ENCODE results near the gene RGMA.
"Not testable (repeated sequence)": the region's sequence is repeated elsewhere in the genome, so short reads cannot be mapped to it uniquely, and the experiment has no call there.

RGMA gene

GRCh38 chr15:93044301-93045190 lies 44.5 kb downstream of the RGMA start:
- H3K4me3 ChIP-seq (ENCODE audit: low read length): no peak overlapping the region
- no peaks in the 10 kb centered on the region for H3K27me3 ChIP-seq (ENCODE audit: control insufficient read depth, insufficient read depth, low read length)
- H3K9me3 ChIP-seq (ENCODE audit: control insufficient read depth, low read depth, low read length): no peaks in the 10 kb centered on the region
- H3K36me3 ChIP-seq (ENCODE audit: control insufficient read depth, low read depth, low read length): peaks cover 52% of the 10 kb centered on the region
- H3K9ac ChIP-seq (ENCODE audit: low read length): no peak overlapping the region
- H3K4me1 ChIP-seq (ENCODE audit: control insufficient read depth, low read depth, low read length): no peaks in the 10 kb centered on the region
- no peak overlapping the region for H3K27ac ChIP-seq (ENCODE audit: low read length)

DNA sequence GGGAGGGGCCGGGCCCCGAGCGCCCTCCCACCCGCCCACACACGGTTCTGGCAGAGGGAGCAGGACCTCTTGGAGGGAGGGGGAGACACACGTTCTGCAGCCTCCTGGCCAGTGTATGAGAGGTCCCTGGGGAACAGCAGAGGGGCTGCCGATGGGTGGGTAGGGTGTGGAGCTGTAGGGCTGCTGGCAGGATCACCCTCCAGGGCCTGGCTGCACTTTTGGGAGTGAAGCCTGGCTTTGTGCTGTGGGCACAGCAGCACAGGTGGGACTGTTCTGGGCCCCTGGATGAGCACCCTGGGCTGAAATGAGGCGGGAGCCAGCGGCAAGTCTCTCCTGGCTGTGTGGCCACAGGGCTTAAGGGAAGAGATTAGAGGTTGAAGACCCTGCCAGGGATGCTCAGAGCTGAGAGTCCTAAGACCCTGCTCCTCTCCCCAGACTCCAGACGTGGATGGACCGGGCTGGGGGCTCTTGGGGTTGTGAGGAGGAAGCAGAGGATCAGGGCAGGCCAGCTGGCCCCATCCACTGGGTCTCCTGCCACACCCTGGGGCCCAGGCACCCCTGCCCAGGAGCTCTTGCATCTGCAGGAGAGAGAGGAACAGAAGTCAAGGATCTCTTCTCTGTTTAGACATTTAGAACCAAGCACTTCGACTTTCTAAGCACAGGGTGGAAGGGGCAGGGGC lies 45.2 kb downstream of the RGMA start:
- Histone ChIP-seq H3K36me3 (ENCODE audit: control insufficient read depth, low read depth, low read length) (peaks cover 46% of the 10 kb centered on the region), H3K4me3 (ENCODE audit: low read length) (no peak overlapping the region), H3K27ac (ENCODE audit: low read length) (no peak overlapping the region), H3K27me3 (ENCODE audit: control insufficient read depth, insufficient read depth, low read length) (no peaks in the 10 kb centered on the region), H3K4me1 (ENCODE audit: control insufficient read depth, low read depth, low read length) (no peaks in the 10 kb centered on the region), H3K9ac (ENCODE audit: low read length) (no peak overlapping the region), H3K9me3 (ENCODE audit: control insufficient read depth, low read depth, low read length) (no peaks in the 10 kb centered on the region)

DNA sequence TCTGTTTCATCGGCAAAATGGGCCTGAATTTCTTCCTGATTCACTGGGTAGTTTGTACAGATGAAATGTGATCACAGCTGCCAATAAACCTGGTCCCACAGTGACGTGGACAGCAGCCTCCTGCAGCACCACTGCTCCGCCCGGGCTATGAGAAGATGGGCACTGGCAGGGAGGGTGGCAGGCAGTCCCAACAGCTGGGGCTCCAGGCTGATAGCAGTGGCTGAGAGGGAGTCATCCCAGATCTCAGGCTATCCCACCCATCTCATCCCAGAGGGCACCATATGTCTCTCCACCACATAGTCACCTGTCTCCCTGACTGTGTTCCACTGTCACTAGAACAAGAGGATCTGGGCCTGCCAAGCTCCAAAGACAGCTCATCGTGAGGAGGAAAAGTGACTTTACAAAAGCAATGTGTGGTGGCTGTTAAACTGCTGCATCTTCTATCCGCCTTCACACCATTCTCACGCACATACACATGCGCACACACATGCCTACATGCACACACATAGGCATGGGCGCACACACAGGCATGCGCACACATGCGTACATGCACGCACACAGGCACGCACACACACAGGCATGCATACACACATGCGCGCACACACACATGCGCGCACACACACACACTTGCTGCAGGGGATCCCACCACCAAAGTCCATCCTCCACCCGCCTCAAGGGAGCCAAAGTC lies 46.2 kb downstream of the RGMA start:
- Histone ChIP-seq H3K4me1 (ENCODE audit: control insufficient read depth, low read depth, low read length) (no peaks in the 10 kb centered on the region), H3K36me3 (ENCODE audit: control insufficient read depth, low read depth, low read length) (peaks cover 39% of the 10 kb centered on the region), H3K4me3 (ENCODE audit: low read length) (no peak overlapping the region), H3K9ac (ENCODE audit: low read length) (no peak overlapping the region), H3K9me3 (ENCODE audit: control insufficient read depth, low read depth, low read length) (no peaks in the 10 kb centered on the region), H3K27ac (ENCODE audit: low read length) (no peak overlapping the region), H3K27me3 (ENCODE audit: control insufficient read depth, insufficient read depth, low read length) (no peaks in the 10 kb centered on the region)

- Histone ChIP-seq H3K27ac (ENCODE audit: low read length) (no peak overlapping the region), H3K4me1 (ENCODE audit: control insufficient read depth, low read depth, low read length) (no peaks in the 10 kb centered on the region), H3K27me3 (ENCODE audit: control insufficient read depth, insufficient read depth, low read length) (no peaks in the 10 kb centered on the region), H3K4me3 (ENCODE audit: low read length) (no peak overlapping the region), H3K9me3 (ENCODE audit: control insufficient read depth, low read depth, low read length) (no peaks in the 10 kb centered on the region), H3K9ac (ENCODE audit: low read length) (no peak overlapping the region), H3K36me3 (ENCODE audit: control insufficient read depth, low read depth, low read length) (peaks cover 33% of the 10 kb centered on the region)
These were observed 46.8 kb downstream of the RGMA start for GRCh38 chr15:93042211-93042610.

DNA sequence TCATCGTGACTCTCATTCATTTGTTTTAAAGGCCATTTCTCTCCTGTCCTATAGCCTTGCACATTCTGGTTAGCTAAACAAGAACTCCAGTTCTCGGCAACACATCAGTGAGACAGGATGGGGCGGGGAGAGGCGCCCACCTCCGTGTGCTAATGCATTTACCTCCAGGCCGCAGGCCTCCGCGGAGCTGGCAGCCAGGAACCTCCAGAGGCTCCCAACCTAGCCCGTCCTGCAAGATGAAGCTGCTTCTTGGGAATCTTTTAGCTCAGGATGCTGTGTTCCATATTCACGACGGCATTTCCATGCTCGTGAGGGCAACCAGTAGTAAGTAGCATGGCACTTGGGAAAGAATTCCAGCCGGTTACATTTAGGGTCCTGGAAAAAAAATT lies 47.9 kb downstream of the RGMA start:
- no peak overlapping the region for H3K9ac ChIP-seq (ENCODE audit: low read length)
- peaks cover 22% of the 10 kb centered on the region for H3K36me3 ChIP-seq (ENCODE audit: control insufficient read depth, low read depth, low read length)
- H3K4me3 ChIP-seq (ENCODE audit: low read length): no peak overlapping the region
- no peak overlapping the region for H3K27ac ChIP-seq (ENCODE audit: low read length)
- H3K9me3 ChIP-seq (ENCODE audit: control insufficient read depth, low read depth, low read length): no peaks in the 10 kb centered on the region
- no peaks in the 10 kb centered on the region for H3K4me1 ChIP-seq (ENCODE audit: control insufficient read depth, low read depth, low read length)
- no peaks in the 10 kb centered on the region for H3K27me3 ChIP-seq (ENCODE audit: control insufficient read depth, insufficient read depth, low read length)

GRCh38 chr15:93040288-93041158 lies 48.5 kb downstream of the RGMA start:
- H3K27ac ChIP-seq (ENCODE audit: low read length): no peak overlapping the region
- H3K9ac ChIP-seq (ENCODE audit: low read length): no peak overlapping the region
- H3K4me1 ChIP-seq (ENCODE audit: control insufficient read depth, low read depth, low read length): no peaks in the 10 kb centered on the region
- H3K36me3 ChIP-seq (ENCODE audit: control insufficient read depth, low read depth, low read length): peaks cover 16% of the 10 kb centered on the region
- H3K27me3 ChIP-seq (ENCODE audit: control insufficient read depth, insufficient read depth, low read length): no peaks in the 10 kb centered on the region
- H3K9me3 ChIP-seq (ENCODE audit: control insufficient read depth, low read depth, low read length): no peaks in the 10 kb centered on the region
- H3K4me3 ChIP-seq (ENCODE audit: low read length): no peak overlapping the region

GRCh38 chr15:93039562-93040287 lies 49.3 kb downstream of the RGMA start:
- not testable (repeated sequence) for H3K36me3 ChIP-seq (ENCODE audit: control insufficient read depth, low read depth, low read length); H3K27me3 ChIP-seq (ENCODE audit: control insufficient read depth, insufficient read depth, low read length); H3K27ac ChIP-seq (ENCODE audit: low read length); H3K9me3 ChIP-seq (ENCODE audit: control insufficient read depth, low read depth, low read length); H3K9ac ChIP-seq (ENCODE audit: low read length); H3K4me1 ChIP-seq (ENCODE audit: control insufficient read depth, low read depth, low read length); H3K4me3 ChIP-seq (ENCODE audit: low read length)

- H3K27me3 ChIP-seq (ENCODE audit: control insufficient read depth, insufficient read depth, low read length): no peaks in the 10 kb centered on the region
- no peak overlapping the region for H3K4me3 ChIP-seq (ENCODE audit: low read length)
These were observed 50.9 kb downstream of the RGMA start for GRCh38 chr15:93037820-93038705.

GRCh38 chr15:93036951-93037819 lies 51.8 kb downstream of the RGMA start:
- Histone ChIP-seq H3K4me3 (ENCODE audit: low read length) (no peak overlapping the region), H3K9me3 (ENCODE audit: control insufficient read depth, low read depth, low read length) (no peaks in the 10 kb centered on the region), H3K27ac (ENCODE audit: low read length) (no peak overlapping the region), H3K9ac (ENCODE audit: low read length) (no peak overlapping the region), H3K4me1 (ENCODE audit: control insufficient read depth, low read depth, low read length) (no peaks in the 10 kb centered on the region), H3K27me3 (ENCODE audit: control insufficient read depth, insufficient read depth, low read length) (no peaks in the 10 kb centered on the region), H3K36me3 (ENCODE audit: control insufficient read depth, low read depth, low read length) (no peaks in the 10 kb centered on the region)

More at GRCh38 chr15:93037820-93038705, 50.9 kb downstream of the RGMA start:
- no peaks in the 10 kb centered on the region for H3K9me3 ChIP-seq (ENCODE audit: control insufficient read depth, low read depth, low read length)
- no peak overlapping the region for H3K27ac ChIP-seq (ENCODE audit: low read length)
- H3K4me1 ChIP-seq (ENCODE audit: control insufficient read depth, low read depth, low read length): no peaks in the 10 kb centered on the region
- H3K36me3 ChIP-seq (ENCODE audit: control insufficient read depth, low read depth, low read length): no peaks in the 10 kb centered on the region
- H3K9ac ChIP-seq (ENCODE audit: low read length): no peak overlapping the region
